Activated CD8-positive, alpha-beta memory T cell treated with anti-CD3 and anti-CD28 coated beads, Interleukin-2, amount 50 U/mL, for 4 hours (primary cell): ENCODE measurements around the gene RHOBTB1.
"Not testable (repeated sequence)": the region's sequence is repeated elsewhere in the genome, so short reads cannot be mapped to it uniquely, and the experiment has no call there.

Experiments
- DNase-seq: peaks from one replicate; pipeline ENCODE4 v3.0.0-alpha.2; 2020

The RHOBTB1 gene

GRCh38 chr10:60862517-60862916 lies 81.5 kb downstream of the RHOBTB1 start:
- no peak for DNase-seq

GRCh38 chr10:60856405-60856804 lies 87.6 kb downstream of the RHOBTB1 start:
- DNase-seq = no peak

- DNase-seq = no peak
These were observed 90.3 kb downstream of the RHOBTB1 start for GRCh38 chr10:60853637-60854036.

GRCh38 chr10:60853107-60853506 lies 90.9 kb downstream of the RHOBTB1 start:
- no peak for DNase-seq

- DNase-seq = no peak
These were observed 94.2 kb downstream of the RHOBTB1 start for GRCh38 chr10:60849740-60850139.

GRCh38 chr10:60849217-60849616 lies 94.8 kb downstream of the RHOBTB1 start:
- DNase-seq = no peak

GRCh38 chr10:60848680-60849079 lies 95.3 kb downstream of the RHOBTB1 start:
- no peak for DNase-seq

- no peak for DNase-seq
These were observed 95.9 kb downstream of the RHOBTB1 start for GRCh38 chr10:60848126-60848525.

- DNase-seq = no peak
These were observed 97.8 kb downstream of the RHOBTB1 start for GRCh38 chr10:60846173-60846572.

- DNase-seq = no peak
These were observed 98.9 kb downstream of the RHOBTB1 start for GRCh38 chr10:60845038-60845437.

GRCh38 chr10:60842694-60843093 lies 101.3 kb downstream of the RHOBTB1 start:
- DNase-seq = no peak

- not testable (repeated sequence) for DNase-seq
These were observed 102.8 kb downstream of the RHOBTB1 start for GRCh38 chr10:60841227-60841626.

- DNase-seq = no peak
These were observed 108.9 kb downstream of the RHOBTB1 start for GRCh38 chr10:60835049-60835448.

GRCh38 chr10:60834401-60834800 lies 109.6 kb downstream of the RHOBTB1 start:
- DNase-seq = no peak

- not testable (repeated sequence) for DNase-seq
These were observed 111.8 kb downstream of the RHOBTB1 start for GRCh38 chr10:60832136-60832535.

GRCh38 chr10:60828489-60828852 lies 115.5 kb downstream of the RHOBTB1 start:
- DNase-seq = no peak

- no peak for DNase-seq
These were observed 116.0 kb downstream of the RHOBTB1 start for GRCh38 chr10:60827791-60828488.

- no peak for DNase-seq
These were observed 118.5 kb downstream of the RHOBTB1 start for GRCh38 chr10:60825520-60825919.

- DNase-seq = no peak
These were observed 120.7 kb downstream of the RHOBTB1 start for GRCh38 chr10:60823324-60823723.

GRCh38 chr10:60822809-60823208 lies 121.2 kb downstream of the RHOBTB1 start:
- DNase-seq = no peak

- no peak for DNase-seq
These were observed 122.3 kb downstream of the RHOBTB1 start for GRCh38 chr10:60821656-60822055.

- DNase-seq = no peak
These were observed 123.8 kb downstream of the RHOBTB1 start for GRCh38 chr10:60820093-60820754.
